ENCODE results near the gene TBC1D21. TPM values are rescaled to one million over a fixed set of nuclear protein-coding genes. Genes with fewer than 3 reads are reported as not detected.

The TBC1D21 gene
- total RNA-seq, 1 donor from 2014 or later, result not detected

- DNase-seq (ENCODE audit: extremely low spot score, unreplicated experiment), result no peak
- TF ChIP-seq CTCF (IDR thresholded peaks at IDR 0.05), result no peak
- peaks cover 64% of the 10 kb centered on the region for H3K27me3 Mint-ChIP-seq (ENCODE audit: unreplicated experiment)
- H3K27ac Mint-ChIP-seq (ENCODE audit: unreplicated experiment), result no peak overlapping the region
- H3K4me1 Mint-ChIP-seq (ENCODE audit: unreplicated experiment), result no peaks in the 10 kb centered on the region
- H3K4me3 Mint-ChIP-seq (ENCODE audit: unreplicated experiment), result no peak overlapping the region
- no peaks in the 10 kb centered on the region for H3K9me3 Mint-ChIP-seq (ENCODE audit: unreplicated experiment)
- no peaks in the 10 kb centered on the region for H3K36me3 Mint-ChIP-seq (ENCODE audit: unreplicated experiment)
Observed at GRCh38 chr15:73844356-73844755, 29.0 kb upstream of the TBC1D21 start.

GRCh38 chr15:73845507-73845906, 27.9 kb upstream of the TBC1D21 start:
- H3K4me3 Mint-ChIP-seq (ENCODE audit: unreplicated experiment), result no peak overlapping the region
- no peaks in the 10 kb centered on the region for H3K4me1 Mint-ChIP-seq (ENCODE audit: unreplicated experiment)
- no peaks in the 10 kb centered on the region for H3K36me3 Mint-ChIP-seq (ENCODE audit: unreplicated experiment)
- no peak for TF ChIP-seq CTCF (IDR thresholded peaks at IDR 0.05)
- peaks cover 54% of the 10 kb centered on the region for H3K27me3 Mint-ChIP-seq (ENCODE audit: unreplicated experiment)
- no peak overlapping the region for H3K27ac Mint-ChIP-seq (ENCODE audit: unreplicated experiment)
- no peak for DNase-seq (ENCODE audit: extremely low spot score, unreplicated experiment)
- H3K9me3 Mint-ChIP-seq (ENCODE audit: unreplicated experiment), result no peaks in the 10 kb centered on the region

GRCh38 chr15:73845907-73846306, 27.5 kb upstream of the TBC1D21 start:
- Mint-ChIP-seq H3K27me3 (ENCODE audit: unreplicated experiment) (peaks cover 50% of the 10 kb centered on the region), H3K9me3 (ENCODE audit: unreplicated experiment) (no peaks in the 10 kb centered on the region), H3K36me3 (ENCODE audit: unreplicated experiment) (no peaks in the 10 kb centered on the region), H3K4me1 (ENCODE audit: unreplicated experiment) (no peaks in the 10 kb centered on the region), H3K4me3 (ENCODE audit: unreplicated experiment) (no peak overlapping the region), H3K27ac (ENCODE audit: unreplicated experiment) (no peak overlapping the region)
- no peak for DNase-seq (ENCODE audit: extremely low spot score, unreplicated experiment)
- TF ChIP-seq CTCF (IDR thresholded peaks at IDR 0.05), result no peak

- no peak overlapping the region for H3K27ac Mint-ChIP-seq (ENCODE audit: unreplicated experiment)
- peaks cover 42% of the 10 kb centered on the region for H3K27me3 Mint-ChIP-seq (ENCODE audit: unreplicated experiment)
- no peaks in the 10 kb centered on the region for H3K36me3 Mint-ChIP-seq (ENCODE audit: unreplicated experiment)
- no peaks in the 10 kb centered on the region for H3K9me3 Mint-ChIP-seq (ENCODE audit: unreplicated experiment)
- TF ChIP-seq CTCF (IDR thresholded peaks at IDR 0.05), result no peak
- no peak overlapping the region for H3K4me3 Mint-ChIP-seq (ENCODE audit: unreplicated experiment)
- DNase-seq (ENCODE audit: extremely low spot score, unreplicated experiment), result no peak
- no peaks in the 10 kb centered on the region for H3K4me1 Mint-ChIP-seq (ENCODE audit: unreplicated experiment)
Observed at GRCh38 chr15:73849641-73850040, 23.7 kb upstream of the TBC1D21 start.

GRCh38 chr15:73850228-73850627, 23.1 kb upstream of the TBC1D21 start:
- Mint-ChIP-seq H3K27ac (ENCODE audit: unreplicated experiment) (no peak overlapping the region), H3K4me1 (ENCODE audit: unreplicated experiment) (no peaks in the 10 kb centered on the region), H3K4me3 (ENCODE audit: unreplicated experiment) (no peak overlapping the region), H3K9me3 (ENCODE audit: unreplicated experiment) (no peaks in the 10 kb centered on the region), H3K36me3 (ENCODE audit: unreplicated experiment) (no peaks in the 10 kb centered on the region), H3K27me3 (ENCODE audit: unreplicated experiment) (peaks cover 42% of the 10 kb centered on the region)
- DNase-seq (ENCODE audit: extremely low spot score, unreplicated experiment), result no peak
- TF ChIP-seq CTCF (IDR thresholded peaks at IDR 0.05), result no peak

All from osteocyte (in vitro differentiated cells).